Measurements from ENCODE around the gene FAM222B.
"Not testable (repeated sequence)": the region's sequence is repeated elsewhere in the genome, so short reads cannot be mapped to it uniquely, and the experiment has no call there.

GRCh38 chr17:28877150-28877711, 34.6 kb upstream of the FAM222B start:
- TF ChIP-seq POLR2A, CTCF (IDR thresholded peaks at IDR 0.05): not testable (repeated sequence)
